ENCODE results near the gene BNIPL. TPM values are rescaled to one million over a fixed set of nuclear protein-coding genes. Genes with fewer than 3 reads are reported as not detected.

BNIPL gene
- total RNA-seq, 1 experiment from 2014 or later, result not detected

GRCh38 chr1:151008244-151009205 is 27.9 kb upstream of the BNIPL start, which contains the start of gene PRUNE1:
Gene PRUNE1 (plus strand): TSS chr1:151008449. CDS start chr1:151008633, 184 bp downstream.
- peak; percentile 96 for DNase-seq (ENCODE audit: low spot score)
- in situ Hi-C loops (cut with HindIII; ENCODE audit: low sequenced_read_pairs), result no loop called here

GRCh38 chr1:151009206-151009587 is 27.2 kb upstream of the BNIPL start:
- in situ Hi-C loops (cut with HindIII; ENCODE audit: low sequenced_read_pairs), result no loop called here

DNA sequence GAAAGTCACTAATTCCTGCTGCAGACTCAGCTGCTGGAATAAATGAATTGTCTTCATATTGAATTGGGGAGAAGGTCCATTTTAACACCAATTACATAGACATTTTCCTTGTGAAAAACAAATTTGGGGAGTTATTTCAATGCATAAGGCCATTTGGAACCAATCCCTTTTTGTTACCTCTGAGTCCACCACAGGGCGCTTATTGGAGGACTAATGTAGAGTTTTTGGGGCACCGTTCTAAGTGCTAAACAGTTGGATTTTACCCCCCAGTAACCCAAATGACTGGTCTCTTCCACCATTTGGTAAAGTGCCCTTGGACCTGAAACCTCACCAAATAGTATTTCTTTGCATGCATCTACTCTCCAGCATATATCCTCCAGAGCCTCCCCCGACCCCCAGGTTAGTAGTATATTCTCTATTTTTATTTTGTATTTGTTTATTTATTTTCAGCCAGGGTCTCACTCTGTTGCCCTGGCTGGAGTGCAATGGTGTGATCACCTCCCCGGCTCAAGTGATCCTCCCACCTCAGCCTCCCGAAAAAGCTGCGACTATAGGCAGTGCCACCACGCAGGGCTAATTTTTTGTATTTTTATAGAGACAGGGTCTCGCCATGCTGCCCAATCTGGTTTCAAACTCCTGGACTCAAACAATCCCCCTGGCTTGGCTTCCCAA is 26.6 kb upstream of the BNIPL start:
- in situ Hi-C loops (cut with HindIII; ENCODE audit: low sequenced_read_pairs), result no loop called here
- DNase-seq (ENCODE audit: low spot score), result no peak

More at GRCh38 chr1:151009206-151009587, 27.2 kb upstream of the BNIPL start:
- DNase-seq (ENCODE audit: low spot score), result no peak

DNA sequence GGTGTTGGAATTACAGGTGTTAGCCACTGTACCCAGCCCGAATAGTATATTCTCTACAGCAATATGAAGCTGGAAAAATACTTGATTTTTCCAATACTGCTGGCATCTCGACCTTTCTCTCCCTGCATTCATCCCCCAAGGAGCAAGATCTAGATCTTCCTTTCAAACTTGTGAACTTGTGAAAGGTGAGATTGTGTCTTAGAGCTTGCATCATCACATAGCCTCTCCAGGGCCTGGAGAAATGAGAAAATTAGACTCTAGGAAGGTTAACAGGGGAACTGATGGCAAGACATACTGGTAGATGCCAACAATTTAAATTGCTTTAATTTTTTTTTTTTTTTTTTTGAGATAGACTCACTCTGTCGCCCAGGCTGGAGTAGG is 26.1 kb upstream of the BNIPL start:
- DNase-seq (ENCODE audit: low spot score), result no peak
- in situ Hi-C loops (cut with HindIII; ENCODE audit: low sequenced_read_pairs), result no loop called here

- in situ Hi-C loops (cut with HindIII; ENCODE audit: low sequenced_read_pairs), result no loop called here
- no peak for DNase-seq (ENCODE audit: low spot score)
Measured at GRCh38 chr1:151011154-151011850, 25.1 kb upstream of the BNIPL start.

DNA sequence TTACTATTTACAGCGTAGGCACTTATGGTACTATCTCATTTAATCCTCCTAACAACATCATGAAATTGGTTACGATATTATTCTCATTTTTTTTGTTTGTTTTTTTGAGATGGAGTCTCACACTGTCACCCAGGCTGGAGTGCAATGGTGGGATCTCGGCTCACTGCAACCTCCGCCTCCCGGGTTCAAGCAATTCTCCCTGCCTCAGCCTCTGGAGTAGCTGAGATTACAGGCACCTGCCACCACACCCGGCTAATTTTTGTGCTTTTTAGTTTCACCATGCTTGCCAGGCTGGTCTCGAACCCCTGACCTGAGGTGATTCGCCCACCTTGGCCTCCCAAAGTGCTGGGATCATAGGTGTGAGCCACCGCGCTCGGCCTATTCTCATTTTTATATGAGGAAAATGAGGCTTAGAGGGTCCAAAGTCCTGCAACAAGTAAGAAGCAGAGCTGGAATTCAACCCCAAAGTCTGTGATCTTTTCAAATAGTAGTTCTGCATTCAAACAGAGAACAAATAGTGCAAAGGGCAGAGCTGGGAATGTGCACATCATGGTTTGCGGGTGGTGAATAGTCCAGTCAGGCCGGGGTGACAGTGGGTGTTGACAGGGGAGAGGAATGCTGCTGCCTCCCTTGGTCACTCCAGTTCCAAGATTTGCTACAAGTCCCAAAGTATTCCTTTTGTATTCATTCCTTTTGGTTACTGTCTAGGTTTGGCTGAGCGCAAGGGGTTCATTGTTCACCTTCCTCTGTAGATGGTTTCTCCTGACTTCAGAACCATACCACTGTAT is 23.5 kb upstream of the BNIPL start:
- in situ Hi-C loops (cut with HindIII; ENCODE audit: low sequenced_read_pairs), result no loop called here
- DNase-seq (ENCODE audit: low spot score), result no peak

DNA sequence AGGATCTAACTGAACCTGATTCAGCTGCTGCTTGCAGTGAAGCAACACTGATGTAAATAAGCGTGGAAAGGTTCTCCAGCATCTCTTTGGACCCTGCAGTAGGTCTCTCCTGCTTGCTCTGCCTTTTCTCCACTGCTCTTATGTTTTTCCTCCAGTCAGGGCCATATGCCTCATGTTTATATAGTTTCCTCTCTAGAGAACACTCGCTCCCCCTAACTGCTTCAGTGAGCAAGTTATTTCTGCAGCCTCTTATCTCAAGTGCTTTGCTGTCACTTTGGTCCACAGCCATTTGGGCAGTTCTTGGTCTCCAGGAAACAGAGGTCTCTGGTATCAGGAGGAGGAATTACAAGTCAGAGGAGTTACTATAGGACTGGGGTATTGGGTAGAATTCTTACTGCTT is 22.9 kb upstream of the BNIPL start:
- DNase-seq (ENCODE audit: low spot score), result no peak
- in situ Hi-C loops (cut with HindIII; ENCODE audit: low sequenced_read_pairs), result no loop called here

DNA sequence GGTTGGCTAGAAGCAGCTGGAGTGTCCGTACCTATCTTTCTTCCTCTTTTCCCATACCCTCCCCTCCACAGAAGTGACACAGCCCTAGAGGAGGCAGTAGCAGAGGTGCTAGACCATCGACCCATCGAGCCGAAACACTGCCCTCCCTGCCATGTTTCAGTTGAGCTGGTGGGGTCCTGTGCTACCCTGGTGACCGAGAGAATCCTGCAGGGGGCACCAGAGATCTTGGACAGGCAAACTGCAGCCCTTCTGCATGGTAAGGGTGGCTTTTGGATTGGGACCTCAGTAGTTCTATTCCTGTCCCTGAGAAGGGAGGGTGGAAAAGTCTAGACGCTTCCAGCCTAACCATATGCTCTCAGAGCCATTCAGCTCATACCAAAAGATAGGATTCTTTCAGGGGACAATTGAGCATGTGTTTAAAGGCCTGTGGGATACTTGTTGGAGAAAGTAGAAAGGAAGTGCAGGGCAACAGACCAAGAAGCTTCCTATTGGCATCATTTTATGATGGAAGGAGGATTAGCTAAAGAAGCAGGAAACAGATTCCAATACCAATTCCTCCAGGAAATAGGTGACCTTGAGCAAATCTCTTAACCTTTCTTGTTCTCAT is 11.7 kb upstream of the BNIPL start:
- peak; percentile 86 for DNase-seq (ENCODE audit: low spot score)
- in situ Hi-C loops (cut with HindIII; ENCODE audit: low sequenced_read_pairs), result no loop called here

GRCh38 chr1:151026460-151026859 is 9.9 kb upstream of the BNIPL start:
- in situ Hi-C loops (cut with HindIII; ENCODE audit: low sequenced_read_pairs), result no loop called here
- DNase-seq (ENCODE audit: low spot score), result no peak

GRCh38 chr1:151032164-151032563 is 4.2 kb upstream of the BNIPL start:
- in situ Hi-C loops (cut with HindIII; ENCODE audit: low sequenced_read_pairs), result no loop called here
- DNase-seq (ENCODE audit: low spot score), result no peak

GRCh38 chr1:151035167-151035566 is 1.2 kb upstream of the BNIPL start:
- in situ Hi-C loops (cut with HindIII; ENCODE audit: low sequenced_read_pairs), result no loop called here
- no peak for DNase-seq (ENCODE audit: low spot score)

DNA sequence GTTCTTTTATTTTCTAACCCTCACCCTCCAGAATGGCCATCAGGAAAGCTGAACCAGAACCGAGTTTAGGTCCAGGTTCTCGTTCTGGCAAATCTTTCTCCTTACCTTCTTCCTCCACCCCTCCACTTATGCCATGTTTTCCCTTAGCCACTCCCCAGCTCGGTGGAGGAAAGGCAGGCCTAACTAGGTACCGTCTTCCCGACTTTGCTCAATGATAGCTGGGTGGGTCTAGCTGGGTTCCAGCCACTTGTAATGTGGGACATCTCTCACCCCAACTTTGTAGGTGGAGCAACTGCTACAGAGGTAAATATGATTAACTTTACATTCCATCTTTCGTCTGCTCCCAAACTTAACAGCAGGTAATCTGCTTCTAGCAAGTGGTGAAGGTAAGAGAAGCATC is 646 bp downstream of the BNIPL start:
- DNase-seq (ENCODE audit: low spot score), result no peak
- in situ Hi-C loops (cut with HindIII; ENCODE audit: low sequenced_read_pairs), result no loop called here

DNA sequence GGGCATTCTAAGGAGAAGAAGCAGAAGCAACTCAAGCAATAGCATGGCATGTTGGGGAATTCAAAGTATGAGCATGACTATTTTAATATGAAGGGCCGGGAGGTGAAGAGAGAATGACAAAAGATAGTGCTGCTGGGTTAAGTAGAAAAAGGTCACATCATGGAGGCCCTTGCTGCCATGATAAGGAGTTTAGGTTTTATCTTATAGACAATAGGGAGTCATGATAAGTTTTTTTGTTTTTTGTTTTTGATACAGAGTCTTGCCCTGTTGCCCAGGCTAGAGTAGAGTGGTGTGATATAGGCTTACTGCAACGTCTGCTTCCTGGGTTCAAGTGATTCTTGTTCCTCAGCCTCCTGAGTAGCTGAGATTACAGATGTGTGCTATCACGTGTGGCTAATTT is 3.1 kb downstream of the BNIPL start:
- in situ Hi-C loops (cut with HindIII; ENCODE audit: low sequenced_read_pairs), result no loop called here
- no peak for DNase-seq (ENCODE audit: low spot score)

- DNase-seq (ENCODE audit: low spot score), result no peak
Measured at GRCh38 chr1:151043163-151043562, 6.8 kb downstream of the BNIPL start.

GRCh38 chr1:151047591-151047924 is 11.2 kb downstream of the BNIPL start, which contains the start of gene C1orf56:
Gene C1orf56 (plus strand): TSS chr1:151047751. CDS start chr1:151047848, 97 bp downstream.
- DNase-seq (ENCODE audit: low spot score), result peak; percentile 81
- in situ Hi-C loops (cut with HindIII; ENCODE audit: low sequenced_read_pairs), result no loop called here

More at GRCh38 chr1:151043163-151043562, 6.8 kb downstream of the BNIPL start:
- in situ Hi-C loops (cut with HindIII; ENCODE audit: low sequenced_read_pairs), result no loop called here

GRCh38 chr1:151047925-151048644 is 11.7 kb downstream of the BNIPL start:
- in situ Hi-C loops (cut with HindIII; ENCODE audit: low sequenced_read_pairs), result no loop called here
- peak; percentile 87 for DNase-seq (ENCODE audit: low spot score)

GRCh38 chr1:151048645-151049032 is 12.3 kb downstream of the BNIPL start:
- in situ Hi-C loops (cut with HindIII; ENCODE audit: low sequenced_read_pairs), result no loop called here

DNA sequence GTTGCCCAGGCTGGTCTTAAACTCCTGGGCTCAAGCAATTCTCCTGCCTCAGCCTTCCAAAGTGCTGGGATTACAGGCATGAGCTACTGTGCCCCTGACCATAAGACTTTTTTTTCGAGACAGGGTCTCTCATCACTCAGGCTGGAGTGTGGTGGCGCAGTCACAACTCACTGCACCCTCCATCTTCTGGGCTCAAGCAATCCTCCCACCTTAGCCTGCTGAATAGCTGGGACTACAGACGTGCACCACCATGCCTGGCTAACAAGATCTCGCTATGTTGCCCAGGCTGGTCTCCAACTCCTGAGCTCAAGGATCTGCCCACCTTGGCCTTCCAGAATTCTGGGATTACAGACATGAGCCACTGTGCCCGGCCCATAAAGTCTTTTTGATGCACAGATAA is 13.1 kb downstream of the BNIPL start:
- in situ Hi-C loops (cut with HindIII; ENCODE audit: low sequenced_read_pairs), result no loop called here
- DNase-seq (ENCODE audit: low spot score), result no peak

More at GRCh38 chr1:151048645-151049032, 12.3 kb downstream of the BNIPL start:
- no peak for DNase-seq (ENCODE audit: low spot score)

All from G401 (cell line).